GM18909 (cell line): Measurements from ENCODE around the gene CCDC106.

Source experiments
- ATAC-seq: cut with Tn5 transposase; IDR thresholded peaks from one replicate; pipeline ENCODE4 v1.9.1; 2021; ENCODE audit warnings: mild to moderate bottlenecking; ENCODE audit not compliant: unreplicated experiment, poor library complexity

CCDC106 gene

DNA sequence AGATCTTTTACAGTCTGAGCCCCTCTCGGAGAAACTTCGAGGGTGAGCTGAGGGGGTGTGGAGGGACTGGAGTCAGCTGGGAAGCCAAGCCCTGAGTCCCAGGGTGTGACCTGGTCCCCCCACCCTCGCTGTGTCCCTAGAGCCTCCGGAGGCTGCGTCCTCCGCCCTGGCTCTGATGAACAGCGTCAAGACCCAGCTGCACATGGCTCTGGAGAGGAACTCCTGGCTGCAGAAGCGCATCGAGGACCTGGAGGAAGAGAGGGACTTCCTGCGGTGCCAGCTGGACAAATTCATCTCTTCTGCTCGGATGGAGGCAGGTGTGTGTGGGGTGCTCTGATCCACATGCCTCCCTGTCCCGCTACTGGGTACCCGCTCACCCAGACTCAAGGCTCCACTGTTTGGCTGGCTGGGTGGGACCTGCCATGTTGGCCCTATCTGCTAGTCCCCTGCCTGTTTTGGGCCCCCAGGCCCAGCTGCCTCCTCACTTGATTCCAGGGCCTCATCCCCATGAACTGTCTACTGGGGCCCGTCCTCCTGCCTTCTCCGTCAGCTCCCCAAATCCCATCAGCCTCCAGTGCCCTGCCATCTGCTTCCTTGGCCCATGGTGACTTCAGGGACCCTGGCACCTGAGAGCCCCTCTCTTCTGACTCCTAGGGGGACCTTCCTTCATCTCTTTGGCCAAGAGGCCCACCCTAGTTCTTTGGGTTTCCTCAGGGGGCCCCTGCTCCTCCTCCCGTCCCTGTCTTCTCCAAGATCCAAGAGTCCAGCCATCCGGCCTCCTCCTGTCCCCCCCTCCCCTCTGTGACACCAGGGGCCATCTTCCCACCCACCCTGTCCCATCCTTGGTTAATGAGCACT lies 1.5 kb downstream of the CCDC106 start:
- ATAC-seq = no peak

- no peak for ATAC-seq
Measured at GRCh38 chr19:55650126-55650557, 2.1 kb downstream of the CCDC106 start.

DNA sequence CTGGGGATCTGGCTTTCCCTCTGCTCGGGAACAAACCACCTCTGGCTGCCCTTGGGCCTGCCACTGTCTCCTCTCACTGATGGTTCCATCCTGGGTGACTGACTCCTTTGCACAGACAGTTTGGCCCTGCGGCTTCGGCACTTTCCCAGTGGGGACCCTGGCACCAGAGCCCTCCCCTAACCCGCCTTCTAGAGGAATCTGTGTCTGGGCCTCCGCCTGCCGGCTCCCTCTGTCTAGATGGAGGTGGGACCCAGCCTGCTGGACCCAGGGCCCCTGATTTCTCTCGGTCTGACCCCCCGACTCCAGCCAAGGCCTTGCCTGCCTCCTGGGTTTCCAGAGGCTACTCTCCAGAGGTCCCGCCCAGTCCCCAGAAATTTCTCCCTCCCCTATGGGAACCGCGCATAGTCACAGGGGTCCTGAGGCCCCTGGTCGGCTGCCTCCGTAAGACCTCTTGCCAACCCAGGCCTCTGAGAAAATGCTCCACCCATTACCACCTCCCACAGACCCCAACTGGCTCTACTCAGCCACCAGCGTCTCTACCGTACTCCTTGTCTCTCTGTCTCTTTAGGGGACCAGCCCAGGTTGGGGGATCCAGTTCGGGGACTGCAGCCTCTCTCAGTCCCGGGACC lies 2.7 kb downstream of the CCDC106 start:
- no peak for ATAC-seq

DNA sequence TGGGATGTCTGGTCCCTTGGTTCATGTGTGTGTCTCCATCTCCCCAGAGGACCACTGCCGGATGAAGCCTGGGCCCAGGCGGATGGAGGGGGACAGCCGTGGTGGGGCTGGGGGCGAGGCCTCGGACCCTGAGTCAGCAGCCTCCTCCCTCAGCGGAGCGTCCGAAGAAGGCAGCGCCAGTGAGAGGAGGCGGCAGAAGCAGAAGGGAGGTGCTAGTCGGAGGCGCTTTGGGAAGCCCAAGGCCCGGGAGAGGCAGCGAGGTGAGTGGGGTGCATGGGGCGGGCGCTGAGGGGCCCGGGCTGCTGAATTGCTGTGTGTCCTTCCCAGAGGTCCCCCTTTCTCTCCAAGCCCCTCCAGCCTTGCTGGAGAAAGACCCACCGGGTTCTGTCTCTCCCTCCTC lies 3.2 kb downstream of the CCDC106 start:
- no peak for ATAC-seq

- ATAC-seq = no peak
Measured at GRCh38 chr19:55652311-55653128, 4.5 kb downstream of the CCDC106 start.

DNA sequence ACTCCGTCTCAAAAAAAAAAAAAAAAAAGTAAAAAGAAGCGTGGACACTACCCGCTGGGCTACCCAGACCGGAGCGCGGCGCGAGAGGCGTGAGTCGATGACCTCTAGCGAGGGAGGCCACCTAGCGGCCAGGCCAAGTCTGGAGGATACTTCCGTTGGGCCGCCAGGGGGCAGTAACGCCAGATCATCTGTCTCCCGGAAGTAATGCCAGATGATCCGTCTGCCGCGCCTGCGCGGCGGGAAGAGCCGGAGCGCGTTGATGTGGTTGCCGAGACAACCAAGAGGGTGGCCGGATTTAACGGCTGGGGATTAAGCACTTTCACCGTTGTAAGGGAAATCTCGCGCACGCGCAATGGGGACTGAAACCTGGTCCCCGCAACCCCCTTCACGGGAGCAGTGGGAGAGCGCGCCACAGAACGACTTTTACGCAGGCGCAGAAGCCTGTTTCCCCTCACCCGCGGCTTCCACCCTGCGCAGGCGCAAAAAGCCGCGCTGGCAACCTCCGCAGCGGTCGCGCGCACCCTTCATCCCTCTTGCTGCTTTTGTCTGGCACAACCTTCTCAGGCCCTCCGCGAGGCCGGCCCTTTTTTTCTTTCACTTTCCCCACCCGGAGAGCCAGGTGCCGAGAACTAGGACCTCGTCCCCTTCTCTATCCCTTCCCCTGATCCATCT lies 5.8 kb downstream of the CCDC106 start:
- ATAC-seq = peak; percentile 48

DNA sequence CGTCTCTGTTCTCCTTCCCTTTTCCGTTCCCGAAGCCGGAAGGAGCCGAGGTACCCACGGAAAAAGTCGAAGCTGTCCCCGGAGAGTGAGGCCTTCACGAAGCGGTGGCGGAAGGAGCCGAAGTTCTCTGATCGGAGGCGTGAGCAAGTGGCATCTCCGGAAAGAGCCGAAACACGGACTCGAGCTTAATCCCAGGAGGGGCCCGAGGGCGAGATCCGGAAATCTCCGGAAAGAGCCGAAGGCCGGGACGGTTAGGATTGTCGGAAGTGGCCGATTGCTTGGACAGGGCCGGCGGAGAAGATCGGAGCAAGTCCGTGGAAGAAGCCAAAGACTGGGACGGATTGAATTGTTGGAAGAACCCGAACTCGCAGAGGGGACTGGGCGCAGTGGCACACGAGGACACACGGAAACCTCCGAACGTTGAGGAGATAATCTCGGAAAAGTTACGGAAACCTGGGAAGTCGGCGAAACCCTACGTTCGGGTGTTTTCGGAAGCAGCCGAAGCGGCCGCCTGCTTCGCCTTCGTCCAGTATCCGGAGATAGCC lies 6.4 kb downstream of the CCDC106 start:
- peak; percentile 62 for ATAC-seq

- ATAC-seq = peak; percentile 47
Measured at GRCh38 chr19:55654868-55655647, 7.0 kb downstream of the CCDC106 start, which contains the start of gene U2AF2. Gene U2AF2, plus strand, starts transcription at chr19:55655035. Its CDS starts 70 bp downstream, at chr19:55655105.

GRCh38 chr19:55655648-55656040 lies 7.6 kb downstream of the CCDC106 start:
- ATAC-seq = no peak

- ATAC-seq = no peak
Measured at GRCh38 chr19:55656552-55656951, 8.5 kb downstream of the CCDC106 start.

- ATAC-seq = no peak
Measured at GRCh38 chr19:55656988-55657747, 9.2 kb downstream of the CCDC106 start.

DNA sequence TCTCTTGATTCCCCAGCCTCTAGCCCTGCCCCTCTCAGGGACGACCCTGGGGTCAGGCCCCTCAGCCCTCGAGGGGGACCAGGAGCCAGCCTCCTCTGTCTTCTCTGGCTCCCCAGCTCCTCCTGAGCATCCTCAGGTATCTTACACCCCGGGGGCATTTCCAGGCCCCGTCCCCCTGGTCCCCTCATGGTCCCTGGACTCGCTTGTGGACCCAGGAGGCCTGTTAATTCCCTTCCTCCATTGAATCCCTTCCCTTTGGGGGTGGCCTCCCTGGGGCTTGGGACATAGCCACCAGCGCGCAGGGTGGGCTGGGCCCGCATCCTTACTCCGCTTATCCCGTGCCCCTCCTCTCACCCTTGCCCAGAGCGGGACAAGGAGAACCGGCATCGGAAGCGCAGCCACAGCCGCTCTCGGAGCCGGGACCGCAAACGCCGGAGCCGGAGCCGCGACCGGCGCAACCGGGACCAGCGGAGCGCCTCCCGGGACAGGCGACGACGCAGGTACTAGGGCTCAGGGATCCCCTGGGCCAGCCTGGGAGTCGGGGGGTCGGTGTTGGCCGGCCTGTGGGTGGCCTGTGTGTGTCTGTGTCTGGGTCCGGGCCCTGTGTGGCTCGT lies 10.9 kb downstream of the CCDC106 start:
- no peak for ATAC-seq

- ATAC-seq = no peak
Measured at GRCh38 chr19:55659822-55660221, 11.8 kb downstream of the CCDC106 start.

DNA sequence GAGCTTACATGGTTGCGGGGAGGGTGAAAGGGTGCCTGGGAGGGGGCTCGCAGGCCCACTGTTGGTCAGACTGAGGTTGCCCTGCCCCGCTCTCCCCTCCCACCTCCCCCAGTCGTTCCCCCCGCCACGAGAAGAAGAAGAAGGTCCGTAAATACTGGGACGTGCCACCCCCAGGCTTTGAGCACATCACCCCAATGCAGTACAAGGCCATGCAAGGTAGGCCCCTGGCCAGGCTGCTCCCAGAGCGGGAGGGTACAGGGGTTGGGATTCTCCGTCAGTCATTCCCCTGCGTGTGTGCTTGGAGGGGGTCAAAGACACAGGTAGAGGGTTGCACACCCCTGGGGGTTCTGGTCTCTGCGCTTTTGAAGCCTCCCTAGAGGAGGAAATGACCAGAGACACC lies 12.4 kb downstream of the CCDC106 start:
- ATAC-seq = no peak

DNA sequence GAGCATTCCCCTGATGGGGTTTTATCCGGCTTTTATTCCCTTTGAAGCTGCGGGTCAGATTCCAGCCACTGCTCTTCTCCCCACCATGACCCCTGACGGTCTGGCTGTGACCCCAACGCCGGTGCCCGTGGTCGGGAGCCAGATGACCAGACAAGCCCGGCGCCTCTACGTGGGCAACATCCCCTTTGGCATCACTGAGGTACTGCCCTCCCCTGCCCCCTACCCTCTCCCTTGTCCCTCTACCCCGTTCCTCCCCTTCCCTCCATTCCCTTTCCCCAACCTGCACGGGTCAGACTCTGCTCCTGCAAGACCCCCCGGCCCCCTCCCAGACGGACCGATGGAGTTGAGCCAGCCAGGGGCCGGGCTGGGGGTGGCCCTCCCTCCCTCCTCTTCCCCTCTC lies 13.0 kb downstream of the CCDC106 start:
- no peak for ATAC-seq

GRCh38 chr19:55661826-55662225 lies 13.8 kb downstream of the CCDC106 start:
- no peak for ATAC-seq

- no peak for ATAC-seq
Measured at GRCh38 chr19:55663846-55664536, 16.0 kb downstream of the CCDC106 start.
